Keratinocyte (primary cell): ENCODE results near the gene SELENBP1. TPM values are rescaled to one million over a fixed set of nuclear protein-coding genes. Genes with fewer than 3 reads are reported as not detected.
"Not testable (repeated sequence)": the region's sequence is repeated elsewhere in the genome, so short reads cannot be mapped to it uniquely, and the experiment has no call there.

Source experiments
- DNase-seq: peaks from one replicate; pipeline ENCODE4 v3.0.0-alpha.2; 2011; ENCODE audit warnings: low read depth, missing footprints, low spot score
- FAIRE-seq: peaks from 2 replicates; lab custom pipeline; 2011; peaks lifted over from hg19 to GRCh38; lab: Jason Lieb, UNC
- H2AFZ ChIP-seq: 2 replicates; pipeline ENCODE4 v1.6.0; 2012; ENCODE audit warnings: low read length, control low read depth, inconsistent platforms; ENCODE audit not compliant: control insufficient read depth
- H3K27ac ChIP-seq: 2 replicates; pipeline ENCODE4 v1.5.1; 2011; ENCODE audit warnings: low read length; ENCODE audit not compliant: control insufficient read depth, insufficient read depth
- H3K27me3 ChIP-seq: 3 replicates; pipeline ENCODE4 v1.6.0; 2011; ENCODE audit warnings: low read length; ENCODE audit not compliant: control insufficient read depth, insufficient read depth; ENCODE audit errors: extremely low read depth
- H3K36me3 ChIP-seq, 2 experiments: 2 replicates in 1 of 2; 3 replicates in 1 of 2; pipeline ENCODE4 v1.5.1; 2011; ENCODE audit warnings: low read length in 2 of 2, mild to moderate bottlenecking in 1 of 2; ENCODE audit not compliant: control insufficient read depth in 2 of 2, insufficient read depth in 2 of 2; ENCODE audit errors: extremely low read depth in 1 of 2
- H3K4me1 ChIP-seq: 3 replicates; pipeline ENCODE4 v1.5.1; 2011; ENCODE audit warnings: low read length; ENCODE audit not compliant: control insufficient read depth, insufficient read depth; ENCODE audit errors: extremely low read depth
- H3K4me2 ChIP-seq: 3 replicates; pipeline ENCODE4 v1.6.0; 2011; ENCODE audit warnings: low read depth, low read length; ENCODE audit not compliant: control insufficient read depth, insufficient read depth; ENCODE audit errors: extremely low read depth
- H3K4me3 ChIP-seq, 3 experiments: fragments of 200-600 bp in 1 of 3; sonication (generic) in 1 of 3; 2 replicates in 2 of 3; 3 replicates in 1 of 3; pipeline ENCODE4 v1.5.1; 2011 to 2016; ENCODE audit warnings: low read length in 3 of 3, mild to moderate bottlenecking in 3 of 3, control low read depth in 2 of 3, inconsistent platforms in 1 of 3, low read depth in 1 of 3, mixed read lengths in 1 of 3, mixed run types in 1 of 3, moderate library complexity in 1 of 3; ENCODE audit not compliant: control insufficient read depth in 2 of 3, insufficient read depth in 2 of 3; ENCODE audit errors: extremely low read depth in 1 of 3
- H3K79me2 ChIP-seq: 2 replicates; pipeline ENCODE4 v1.6.0; 2012; ENCODE audit warnings: low read length; ENCODE audit not compliant: control insufficient read depth, insufficient read depth
- H3K9ac ChIP-seq: 3 replicates; pipeline ENCODE4 v1.6.0; 2011; ENCODE audit warnings: low read length; ENCODE audit not compliant: control insufficient read depth, insufficient read depth; ENCODE audit errors: extremely low read depth
- H3K9me1 ChIP-seq: 3 replicates; pipeline ENCODE4 v1.6.0; 2011; ENCODE audit warnings: low read length; ENCODE audit not compliant: control insufficient read depth, insufficient read depth; ENCODE audit errors: extremely low read depth
- H3K9me3 ChIP-seq: 2 replicates; pipeline ENCODE4 v1.5.1; 2012; ENCODE audit warnings: low read depth, low read length; ENCODE audit not compliant: control insufficient read depth
- H4K20me1 ChIP-seq: 3 replicates; pipeline ENCODE4 v1.6.0; 2011; ENCODE audit warnings: low read length; ENCODE audit not compliant: control insufficient read depth, insufficient read depth; ENCODE audit errors: extremely low read depth
- EZH2 ChIP-seq: IDR thresholded peaks from one replicate; pipeline ENCODE4 v1.6.1; 2012; ENCODE audit warnings: inconsistent platforms, mild to moderate bottlenecking, low read length, moderate library complexity
- dilution Hi-C: fragments of 300-500 bp; cut with MboI; formaldehyde crosslinking; loops from one replicate; pipeline ENCODE4 v1.7.0; 2020; ENCODE audit warnings: low sequenced_read_pairs; ENCODE audit not compliant: extremely low pct_ligation_motif_present
- polyA plus RNA-seq, 5 experiments: library from polyadenylated mRNA; depleted of rRNA in 3 of 5; stranded (reverse) in 3 of 5; stranded (forward) in 1 of 5; unstranded in 1 of 5; fragments of >200 nt; gene quantifications; 1 replicate in 1 of 5; 2 replicates in 3 of 5; 3 replicates in 1 of 5; pipeline versions ENCODE4 v1.2.1 to v1.2.3, GENCODE V29; 2011 to 2012; ENCODE audit warnings: missing spikeins in 2 of 5, low read depth in 1 of 5, low replicate concordance in 1 of 5
- TF ChIP-seq, protein P1 (sequence below), 3 experiments: IDR thresholded peaks in 1 of 3; conservative IDR thresholded peaks in 1 of 3; optimal IDR thresholded peaks in 1 of 3; 2 replicates in 2 of 3; 3 replicates in 1 of 3; pipeline versions ENCODE3 to v1.5.1; 2011; ENCODE audit warnings: low read length in 3 of 3, mild to moderate bottlenecking in 3 of 3, moderate library complexity in 2 of 3, control low read depth in 1 of 3, inconsistent platforms in 1 of 3; ENCODE audit not compliant: insufficient read depth in 2 of 3; ENCODE audit errors: extremely low read depth in 1 of 3

SELENBP1 gene
- polyA plus RNA-seq, 1 donor (not counting 4 experiments of a cell fraction or from before 2014, with no cell fraction given), result 3.0 TPM

DNA sequence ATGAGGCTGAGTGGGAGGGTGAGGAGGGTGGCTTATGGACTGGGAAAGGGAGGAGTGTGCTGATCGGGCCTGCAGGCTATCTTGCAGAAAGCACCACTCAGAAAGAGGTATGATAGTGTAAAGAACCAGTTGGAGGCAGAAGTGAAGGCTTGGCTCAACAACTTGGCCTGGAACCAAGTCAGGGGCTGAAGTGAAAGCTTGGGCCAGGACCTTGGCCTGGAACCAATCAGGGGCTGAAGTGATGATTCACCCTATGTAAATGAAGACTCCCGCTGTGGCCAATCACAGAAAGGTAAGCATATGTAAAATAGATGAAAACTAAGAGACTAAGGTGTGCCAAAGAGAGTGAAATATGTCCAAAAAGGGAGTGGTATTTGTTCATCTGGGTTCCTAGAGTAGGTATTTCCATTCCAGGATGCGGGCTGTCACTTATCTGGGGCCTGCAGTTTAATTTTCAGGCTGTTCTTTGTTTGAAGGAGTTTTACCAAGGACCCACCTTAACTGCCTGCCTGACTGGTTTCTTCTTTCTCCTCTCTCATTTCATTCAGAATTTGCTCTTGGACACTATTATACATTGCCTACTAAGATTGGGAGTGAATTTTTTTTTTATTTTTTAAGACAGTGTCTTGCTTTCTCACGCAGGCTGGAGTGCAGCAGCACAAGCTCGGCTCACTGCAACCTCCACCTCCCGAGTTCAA is 20.3 kb downstream of the SELENBP1 start:
- Histone ChIP-seq H3K4me1 (no peaks in the 10 kb centered on the region), H3K36me3 (no peaks in the 10 kb centered on the region), H3K4me2 (no peak overlapping the region), H3K79me2 (no peaks in the 10 kb centered on the region), H3K9me1 (no peaks in the 10 kb centered on the region), H3K27ac (no peak overlapping the region), H2AFZ (no peak overlapping the region), H3K4me3 (no peak overlapping the region), H3K9ac (no peak overlapping the region), H3K27me3 (no peaks in the 10 kb centered on the region), H4K20me1 (no peaks in the 10 kb centered on the region), H3K9me3 (no peaks in the 10 kb centered on the region)
- dilution Hi-C loops, result no loop called here
- TF ChIP-seq EZH2, result no peak
- TF ChIP-seq, protein P1, sequence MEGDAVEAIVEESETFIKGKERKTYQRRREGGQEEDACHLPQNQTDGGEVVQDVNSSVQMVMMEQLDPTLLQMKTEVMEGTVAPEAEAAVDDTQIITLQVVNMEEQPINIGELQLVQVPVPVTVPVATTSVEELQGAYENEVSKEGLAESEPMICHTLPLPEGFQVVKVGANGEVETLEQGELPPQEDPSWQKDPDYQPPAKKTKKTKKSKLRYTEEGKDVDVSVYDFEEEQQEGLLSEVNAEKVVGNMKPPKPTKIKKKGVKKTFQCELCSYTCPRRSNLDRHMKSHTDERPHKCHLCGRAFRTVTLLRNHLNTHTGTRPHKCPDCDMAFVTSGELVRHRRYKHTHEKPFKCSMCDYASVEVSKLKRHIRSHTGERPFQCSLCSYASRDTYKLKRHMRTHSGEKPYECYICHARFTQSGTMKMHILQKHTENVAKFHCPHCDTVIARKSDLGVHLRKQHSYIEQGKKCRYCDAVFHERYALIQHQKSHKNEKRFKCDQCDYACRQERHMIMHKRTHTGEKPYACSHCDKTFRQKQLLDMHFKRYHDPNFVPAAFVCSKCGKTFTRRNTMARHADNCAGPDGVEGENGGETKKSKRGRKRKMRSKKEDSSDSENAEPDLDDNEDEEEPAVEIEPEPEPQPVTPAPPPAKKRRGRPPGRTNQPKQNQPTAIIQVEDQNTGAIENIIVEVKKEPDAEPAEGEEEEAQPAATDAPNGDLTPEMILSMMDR (optimal IDR thresholded peaks at IDR 0.05 in 1 of 3, IDR thresholded peaks at IDR 0.05 in 1 of 3, conservative IDR thresholded peaks at IDR 0.05 in 1 of 3; ENCODE audit: extremely low read depth in 1 of 3, insufficient read depth in 2 of 3, low read length in 3 of 3), result no peak
- FAIRE-seq (no peak), DNase-seq (no peak)

DNA sequence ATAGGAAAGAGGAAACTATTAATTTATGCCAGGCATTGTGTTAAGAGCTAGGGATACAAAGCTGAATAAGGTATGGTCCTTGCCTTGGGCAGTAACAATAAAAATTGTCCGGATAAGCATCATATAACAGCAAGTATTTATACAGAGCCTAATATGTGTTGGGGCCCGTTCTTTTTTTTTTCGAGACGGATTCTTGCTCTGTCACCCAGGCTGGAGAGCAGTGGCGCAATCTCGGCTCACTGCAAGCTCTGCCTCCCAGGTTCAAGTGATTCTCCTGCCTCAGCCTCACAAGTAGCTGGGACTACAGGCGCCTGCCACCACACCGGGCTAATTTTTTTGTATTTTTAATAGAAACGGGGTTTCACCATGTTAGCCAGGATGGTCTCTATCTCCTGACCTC is 22.2 kb downstream of the SELENBP1 start:
- DNase-seq, H3K27me3 ChIP-seq: not testable (repeated sequence)

More for the DNA sequence above, 22.2 kb downstream of the SELENBP1 start:
- dilution Hi-C loops, H3K4me2 ChIP-seq, H3K9me1 ChIP-seq, H3K9ac ChIP-seq, FAIRE-seq, H3K36me3 ChIP-seq, H3K4me3 ChIP-seq, H4K20me1 ChIP-seq, H3K9me3 ChIP-seq, H3K79me2 ChIP-seq, H3K4me1 ChIP-seq, H3K27ac ChIP-seq, H2AFZ ChIP-seq: not testable (repeated sequence)
